GM12878 (cell line): Measurements from ENCODE around the gene APPL2. TPM values are rescaled to one million over a fixed set of nuclear protein-coding genes. Genes with fewer than 3 reads are reported as not detected.

Experiments used
- ATAC-seq: fragments of 200-7000 bp; cut with Tn5 transposase; 3 replicates; pipeline ENCODE4 v1.9.1; 2020; ENCODE audit warnings: mild to moderate bottlenecking, moderate library complexity
- BruUV-seq: library from RNA; stranded (reverse); fragments of 400-500 nt; replicated peaks from 2 replicates; lab custom pipeline; 2021; lab: Mats Ljungman, UMichigan
- CTCF ChIA-PET: fragments of 300-600 bp; sonication (Branson Sonifier 250); formaldehyde crosslinking; extraction: SDS; loops from one replicate; lab custom pipeline; 2021; ENCODE audit warnings: inconsistent platforms; lab: Yijun Ruan, JAX
- POLR2A ChIA-PET: fragments of 350-600 bp; formaldehyde crosslinking; extraction: SDS; loops from one replicate; lab custom pipeline; 2021; ENCODE audit warnings: inconsistent platforms; lab: Charles Lee
- RAD21 ChIA-PET: fragments of 300-600 bp; sonication (Branson Sonifier 250); formaldehyde crosslinking; loops from one replicate; lab custom pipeline; 2023; ENCODE audit warnings: antibody characterized with exemption; ENCODE audit not compliant: unreplicated experiment; lab: Charles Lee
- SMC1A ChIA-PET: fragments of 300-600 bp; sonication (Branson Sonifier 250); formaldehyde crosslinking; loops from one replicate; lab custom pipeline; 2023; ENCODE audit not compliant: unreplicated experiment, uncharacterized antibody; lab: Charles Lee
- DNase-seq: peaks from one replicate; pipeline ENCODE4 v3.0.0-alpha.2; 2011; ENCODE audit warnings: low read depth, low spot score
- FAIRE-seq: peaks from 3 replicates; lab custom pipeline; 2011; peaks lifted over from hg19 to GRCh38; lab: Jason Lieb, UNC
- H2AFZ ChIP-seq: 2 replicates; pipeline ENCODE4 v1.6.0; 2011; ENCODE audit warnings: low read depth, low read length, control low read depth; ENCODE audit not compliant: control insufficient read depth
- H3K27ac ChIP-seq: 2 replicates; pipeline ENCODE4 v1.5.1; 2011; ENCODE audit warnings: control low read depth; ENCODE audit not compliant: control insufficient read depth, insufficient read depth
- H3K27me3 ChIP-seq, 2 experiments: replicated peaks in 1 of 2; 2 replicates each; pipeline versions ENCODE4 v1.6.0 to v1.6.1; 2011; ENCODE audit warnings: low read length in 1 of 2; ENCODE audit not compliant: control insufficient read depth in 2 of 2, insufficient read depth in 2 of 2
- H3K36me3 ChIP-seq, 2 experiments: 2 replicates each; pipeline ENCODE4 v1.5.1; 2011; ENCODE audit warnings: low read length in 1 of 2; ENCODE audit not compliant: control insufficient read depth in 2 of 2, insufficient read depth in 2 of 2
- H3K4me1 ChIP-seq: 2 replicates; pipeline ENCODE4 v1.6.1; 2011; ENCODE audit warnings: mild to moderate bottlenecking, low read length, moderate library complexity, mixed read lengths; ENCODE audit not compliant: control insufficient read depth, insufficient read depth
- H3K4me2 ChIP-seq: 2 replicates; pipeline ENCODE4 v1.6.0; 2011; ENCODE audit warnings: control low read depth; ENCODE audit not compliant: control insufficient read depth, insufficient read depth
- H3K4me3 ChIP-seq: fragments of 200-600 bp; sonication (generic); 2 replicates; pipeline ENCODE4 v1.5.1; 2016
- H3K79me2 ChIP-seq: 2 replicates; pipeline ENCODE4 v1.6.0; 2011; ENCODE audit warnings: low read length; ENCODE audit not compliant: control insufficient read depth, insufficient read depth
- H3K9ac ChIP-seq: 2 replicates; pipeline ENCODE4 v1.8.0; 2011; ENCODE audit warnings: low read length, control low read depth, mixed read lengths; ENCODE audit not compliant: control insufficient read depth, insufficient read depth
- H3K9me3 ChIP-seq: replicated peaks from 3 replicates; pipeline ENCODE4 v1.5.1; 2011; ENCODE audit warnings: mild to moderate bottlenecking, low read length; ENCODE audit not compliant: control insufficient read depth, insufficient read depth
- H4K20me1 ChIP-seq: 2 replicates; pipeline ENCODE4 v1.6.0; 2011; ENCODE audit not compliant: control insufficient read depth, insufficient read depth
- EP300 ChIP-seq, 2 experiments: fragments of 150-350 bp in 1 of 2; IDR thresholded peaks; 2 replicates each; pipeline ENCODE4 v1.6.1; 2011 to 2012; ENCODE audit warnings: low read depth in 2 of 2, low read length in 2 of 2, borderline replicate concordance in 1 of 2, improper control_type of control experiment in 1 of 2, inconsistent platforms in 1 of 2; ENCODE audit not compliant: control insufficient read depth in 1 of 2
- FOXK2 ChIP-seq: fragments of 450-650 bp; IDR thresholded peaks from 2 replicates; pipeline ENCODE4 v1.6.1; 2017; ENCODE audit warnings: mild to moderate bottlenecking, moderate library complexity
- POLR2A ChIP-seq: IDR thresholded peaks from 2 replicates; pipeline ENCODE4 v1.6.1; 2011; ENCODE audit warnings: low read depth, mild to moderate bottlenecking, low read length
- SMC3 ChIP-seq: IDR thresholded peaks from 2 replicates; pipeline ENCODE4 v1.6.1; 2011; ENCODE audit warnings: low read length, improper control_type of control experiment, borderline replicate concordance
- SRF ChIP-seq, 2 experiments: IDR thresholded peaks; 2 replicates each; pipeline ENCODE4 v1.6.1; 2011; ENCODE audit warnings: low read depth in 2 of 2, low read length in 2 of 2, mild to moderate bottlenecking in 1 of 2, moderate library complexity in 1 of 2
- WGBS: methylation state at CpG from one replicate; pipeline ENCODE4 v1.1.6; 2016; ENCODE audit warnings: low lambda C conversion rate; ENCODE audit not compliant: insufficient replicate concordance, insufficient coverage; ENCODE audit errors: missing lambda C conversion rate; 5-methylcytosine and 5-hydroxymethylcytosine counted together
- in situ Hi-C: fragments of 300-500 bp; cut with MboI; formaldehyde crosslinking; loops from 9 replicates; pipeline ENCODE4 v1.14.3; 2018; ENCODE audit warnings: mixed read lengths
- intact Hi-C: fragments of 100-400 bp; cut with micrococcal nuclease; formaldehyde crosslinking; loops from one replicate; pipeline ENCODE4 v1.14.2; 2022; ENCODE audit not compliant: unreplicated experiment
- polyA plus RNA-seq, 11 experiments: library from polyadenylated mRNA; depleted of rRNA in 4 of 11; unstranded in 6 of 11; stranded (reverse) in 5 of 11; fragments of >200 nt; fragmentation: Nextera tagmentation in 4 of 11; fragmentation: Illumina TruSeq in 1 of 11; extraction: Ambion mirVana in 4 of 11; extraction: Trizol in 1 of 11; gene quantifications; 1 replicate in 1 of 11; 2 replicates in 10 of 11; pipeline versions ENCODE4 v1.2.1 to v1.2.3, GENCODE V29; 2011 to 2016; ENCODE audit warnings: inconsistent platforms in 2 of 11, missing spikeins in 2 of 11, low read depth in 1 of 11
- total RNA-seq, 4 experiments: library from RNA; depleted of rRNA in 3 of 4; stranded (reverse); fragments of >200 nt in 3 of 4; fragmentation: Illumina TruSeq in 1 of 4; extraction: Trizol in 1 of 4; gene quantifications; 2 replicates each; pipeline versions ENCODE4 v1.2.1 to v1.2.3, GENCODE V29; 2013 to 2021
- TF ChIP-seq, protein P1 (sequence below): IDR thresholded peaks from 2 replicates; pipeline ENCODE4 v1.6.1; 2011; ENCODE audit warnings: borderline replicate concordance, low read depth, mild to moderate bottlenecking, moderate library complexity, mixed read lengths, low read length; ENCODE audit not compliant: insufficient read depth; ENCODE audit errors: extremely low read length

Gene APPL2
- total and polyA plus RNA-seq, 10 of the 15 experiments (the other 5 are each of a cell fraction or from before 2014, with no cell fraction given) = 1.9 to 14.2 (median 7.5) TPM

- Histone ChIP-seq H3K36me3 (no peaks in the 10 kb centered on the region), H3K27ac (no peak overlapping the region), H3K4me3 (no peak overlapping the region), H3K4me2 (no peak overlapping the region), H3K9ac (no peak overlapping the region), H4K20me1 (no peaks in the 10 kb centered on the region), H3K79me2 (no peaks in the 10 kb centered on the region), H2AFZ (no peak overlapping the region), H3K27me3 (no peaks in the 10 kb centered on the region), H3K4me1 (peaks cover 5% of the 10 kb centered on the region; the same call in 1 of the 2 replicates), H3K9me3 (no peaks in the 10 kb centered on the region)
- WGBS = 65% methylated on average over 3 of the region's 3 CpGs
- FAIRE-seq (no peak), ATAC-seq (no peak), DNase-seq (no peak)
- ChIA-PET CTCF (no interaction called here), RAD21 (no interaction called here), POLR2A (no interaction called here), SMC1A (no interaction called here)
- intact Hi-C loops (no loop called here), in situ Hi-C loops (no loop called here)
- BruUV-seq = no TSS peak
- TF ChIP-seq FOXK2 (no peak), EP300 (IDR thresholded peaks at IDR 0.05; ENCODE audit: borderline replicate concordance in 1 of 2, control insufficient read depth in 1 of 2, low read depth in 2 of 2, low read length in 2 of 2) (no peak), POLR2A (no peak), SRF (IDR thresholded peaks at IDR 0.05; ENCODE audit: low read depth in 2 of 2, low read length in 2 of 2) (no peak)
These were observed 8.1 kb downstream of the APPL2 start for GRCh38 chr12:105227879-105228278.

- Histone ChIP-seq H3K27ac (no peak overlapping the region), H3K79me2 (no peaks in the 10 kb centered on the region), H3K27me3 (no peaks in the 10 kb centered on the region), H3K4me3 (peak overlapping the region; percentile 20; the same call in 1 of the 2 replicates), H3K9me3 (no peaks in the 10 kb centered on the region), H3K4me1 (peaks cover 5% of the 10 kb centered on the region; the same call in 1 of the 2 replicates), H3K36me3 (no peaks in the 10 kb centered on the region; a peak in 1 of 4 replicates), H3K9ac (no peak overlapping the region), H3K4me2 (peak overlapping the region; percentile 31; the same call in 1 of the 2 replicates), H4K20me1 (no peaks in the 10 kb centered on the region), H2AFZ (peak overlapping the region; percentile 55)
- intact Hi-C loops (no loop called here), in situ Hi-C loops (no loop called here)
- RAD21 ChIA-PET = no interaction called here
- 68% methylated on average over 8 of the region's 8 CpGs for WGBS
- FAIRE-seq (peak; percentile 7), ATAC-seq (peak; percentile 36; the same call in 1 of the 3 replicates), DNase-seq (no peak)
- TF ChIP-seq SMC3 = no peak
- TF ChIP-seq, protein P1, sequence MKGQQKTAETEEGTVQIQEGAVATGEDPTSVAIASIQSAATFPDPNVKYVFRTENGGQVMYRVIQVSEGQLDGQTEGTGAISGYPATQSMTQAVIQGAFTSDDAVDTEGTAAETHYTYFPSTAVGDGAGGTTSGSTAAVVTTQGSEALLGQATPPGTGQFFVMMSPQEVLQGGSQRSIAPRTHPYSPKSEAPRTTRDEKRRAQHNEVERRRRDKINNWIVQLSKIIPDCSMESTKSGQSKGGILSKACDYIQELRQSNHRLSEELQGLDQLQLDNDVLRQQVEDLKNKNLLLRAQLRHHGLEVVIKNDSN = peak; percentile 58
- SMC1A ChIA-PET = no interaction called here
- BruUV-seq = no TSS peak
- CTCF ChIA-PET = interaction anchor here (0.6 kb wide), 1 partner anchor 81 kb away, joined by 4 read pairs; no protein-coding TSS in a partner anchor
- POLR2A ChIA-PET = no interaction called here
These were observed 9.8 kb downstream of the APPL2 start for GRCh38 chr12:105226219-105226618.
